ENCODE results near the gene ZNF438. TPM values are rescaled to one million over a fixed set of nuclear protein-coding genes. Genes with fewer than 3 reads are reported as not detected.

Gene ZNF438
- total RNA-seq, 1 experiment from 2014 or later = 0.83 TPM

DNA sequence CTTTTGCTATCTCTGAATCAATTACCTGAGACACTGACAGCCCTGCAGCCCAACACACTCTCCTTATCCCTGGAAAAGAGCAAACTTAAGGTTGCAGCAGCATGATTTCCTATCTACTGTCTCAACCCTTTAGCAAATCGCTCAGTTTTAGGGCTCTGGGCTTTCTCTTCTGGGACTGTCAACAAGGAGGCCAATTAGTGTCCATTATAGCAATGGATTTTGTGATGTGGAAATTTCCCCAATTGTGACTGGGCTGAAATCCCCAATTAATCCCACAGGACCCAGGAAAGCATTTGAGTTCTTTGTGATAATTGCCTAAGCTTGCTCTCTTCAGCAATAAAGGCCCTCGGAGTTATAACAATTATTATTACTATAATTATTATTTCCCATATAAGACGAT is 197.0 kb downstream of the ZNF438 start:
- Histone ChIP-seq H3K4me2 (ENCODE audit: insufficient read depth, insufficient read length, low read length) (no peak overlapping the region), H3K18ac (ENCODE audit: insufficient read length, low read depth, low read length) (no peak overlapping the region), H4K5ac (ENCODE audit: insufficient read length, low read depth, low read length) (no peak overlapping the region), H2AFZ (ENCODE audit: low read length) (no peak overlapping the region), H2BK15ac (ENCODE audit: low read depth, low read length) (no peak overlapping the region), H3K23me2 (ENCODE audit: insufficient read length, low read depth, low read length, poor library complexity, severe bottlenecking) (no peaks in the 10 kb centered on the region), H4K8ac (replicated peaks; ENCODE audit: insufficient read length, low read depth, low read length) (no peak overlapping the region), H2BK12ac (ENCODE audit: insufficient read length, low read depth, low read length) (no peak overlapping the region), H3K9me3 (ENCODE audit: control insufficient read depth, low read depth, low read length) (no peaks in the 10 kb centered on the region), H3K9ac (ENCODE audit: extremely low read depth, insufficient read length, low read length) (no peak overlapping the region), H2BK120ac (ENCODE audit: low read depth, low read length, poor library complexity, severe bottlenecking) (no peak overlapping the region), H2AK5ac (ENCODE audit: insufficient read length, low read length) (no peak overlapping the region), H3T11ph (ENCODE audit: low read length) (no peak overlapping the region), H3K56ac (ENCODE audit: insufficient read length, low read depth, low read length) (no peak overlapping the region), H3K23ac (ENCODE audit: insufficient read length, low read depth, low read length) (no peak overlapping the region), H3K27me3 (ENCODE audit: insufficient read depth, low read length) (no peaks in the 10 kb centered on the region), H3K27ac (ENCODE audit: insufficient read length, low read depth, low read length) (no peak overlapping the region), H2BK20ac (ENCODE audit: low read depth, low read length, poor library complexity, severe bottlenecking) (no peak overlapping the region), H3K79me2 (ENCODE audit: insufficient read depth, low read length) (no peaks in the 10 kb centered on the region), H4K91ac (ENCODE audit: insufficient read length, low read depth, low read length) (no peak overlapping the region), H3K14ac (ENCODE audit: insufficient read depth, low read length) (no peak overlapping the region), H4K20me1 (ENCODE audit: control insufficient read depth, insufficient read depth, insufficient read length) (no peaks in the 10 kb centered on the region), H3K79me1 (ENCODE audit: insufficient read depth, low read depth, low read length, poor library complexity, severe bottlenecking) (no peaks in the 10 kb centered on the region), H3K4me1 (ENCODE audit: insufficient read depth, low read length) (no peaks in the 10 kb centered on the region; the same call in 1 of the 2 replicates), H3K4ac (ENCODE audit: low read depth, low read length) (no peak overlapping the region), H2BK5ac (ENCODE audit: insufficient read length, low read length) (no peak overlapping the region)
- no peak for DNase-seq
- no CpG with 5 or more reads among the region's 3 CpGs for WGBS (ENCODE audit: extremely low coverage, insufficient read length, low lambda C conversion rate)
- peaks cover 31 to 33% of the 10 kb centered on the region in 2 experiments for H3K4me1 Mint-ChIP-seq
- H3K36me3 Mint-ChIP-seq (ENCODE audit: insufficient read depth in 1 of 3, low read depth in 3 of 3) = no peaks in the 10 kb centered on the region; a peak in 1 of 7 replicates
- TF ChIP-seq, protein P1, sequence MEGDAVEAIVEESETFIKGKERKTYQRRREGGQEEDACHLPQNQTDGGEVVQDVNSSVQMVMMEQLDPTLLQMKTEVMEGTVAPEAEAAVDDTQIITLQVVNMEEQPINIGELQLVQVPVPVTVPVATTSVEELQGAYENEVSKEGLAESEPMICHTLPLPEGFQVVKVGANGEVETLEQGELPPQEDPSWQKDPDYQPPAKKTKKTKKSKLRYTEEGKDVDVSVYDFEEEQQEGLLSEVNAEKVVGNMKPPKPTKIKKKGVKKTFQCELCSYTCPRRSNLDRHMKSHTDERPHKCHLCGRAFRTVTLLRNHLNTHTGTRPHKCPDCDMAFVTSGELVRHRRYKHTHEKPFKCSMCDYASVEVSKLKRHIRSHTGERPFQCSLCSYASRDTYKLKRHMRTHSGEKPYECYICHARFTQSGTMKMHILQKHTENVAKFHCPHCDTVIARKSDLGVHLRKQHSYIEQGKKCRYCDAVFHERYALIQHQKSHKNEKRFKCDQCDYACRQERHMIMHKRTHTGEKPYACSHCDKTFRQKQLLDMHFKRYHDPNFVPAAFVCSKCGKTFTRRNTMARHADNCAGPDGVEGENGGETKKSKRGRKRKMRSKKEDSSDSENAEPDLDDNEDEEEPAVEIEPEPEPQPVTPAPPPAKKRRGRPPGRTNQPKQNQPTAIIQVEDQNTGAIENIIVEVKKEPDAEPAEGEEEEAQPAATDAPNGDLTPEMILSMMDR (conservative IDR thresholded peaks at IDR 0.05) = no peak
- H3K9me3 Mint-ChIP-seq = 0 out of 5 replicates have a peak, but pooled peaks cover 0 to 3% of the 10 kb centered on the region in 2 experiments
- H3K4me3 Mint-ChIP-seq = no peak overlapping the region
- H3K27me3 Mint-ChIP-seq (ENCODE audit: low read depth) = peaks cover 7% of the 10 kb centered on the region
- H3K27ac Mint-ChIP-seq = no peak overlapping the region
